CD14-positive monocyte (primary cell): ENCODE measurements around the gene MSS51. TPM values are rescaled to one million over a fixed set of nuclear protein-coding genes. Genes with fewer than 3 reads are reported as not detected.

Experiments
- DNase-seq, 3 donors: peaks; one replicate each; pipeline ENCODE4 v3.0.0-alpha.2; 2011 to 2022
- H2AFZ ChIP-seq: 2 replicates; pipeline ENCODE4 v1.6.0; 2012; ENCODE audit warnings: mild to moderate bottlenecking, low read depth, low read length, inconsistent platforms; ENCODE audit not compliant: insufficient read depth, poor library complexity, severe bottlenecking
- H3K27ac ChIP-seq, 2 donors: 1 replicate in 1 of 2; 2 replicates in 1 of 2; pipeline ENCODE4 v1.5.1; 2012 to 2013; ENCODE audit warnings: low read length in 2 of 2, control low read depth in 1 of 2, inconsistent platforms in 1 of 2, low read depth in 1 of 2, mild to moderate bottlenecking in 1 of 2
- H3K27me3 ChIP-seq, 2 donors: one replicate each; pipeline versions ENCODE4 v1.6.0 to v1.6.1; 2011 to 2013; ENCODE audit warnings: low read length in 2 of 2; ENCODE audit not compliant: control insufficient read depth in 2 of 2, insufficient read depth in 2 of 2
- H3K36me3 ChIP-seq, 2 donors: replicated peaks in 1 of 2; 1 replicate in 1 of 2; 2 replicates in 1 of 2; pipeline versions ENCODE4 v1.5.1 to v1.6.1; 2012 to 2013; ENCODE audit warnings: low read length in 2 of 2, control low read depth in 1 of 2, inconsistent platforms in 1 of 2, mild to moderate bottlenecking in 1 of 2; ENCODE audit not compliant: insufficient read depth in 2 of 2, control insufficient read depth in 1 of 2
- H3K4me1 ChIP-seq, 2 donors: 1 replicate in 1 of 2; 2 replicates in 1 of 2; pipeline versions ENCODE4 v1.5.1 to v1.6.1; 2012 to 2013; ENCODE audit warnings: low read length in 2 of 2, control low read depth in 1 of 2, inconsistent platforms in 1 of 2, mild to moderate bottlenecking in 1 of 2, moderate library complexity in 1 of 2; ENCODE audit not compliant: insufficient read depth in 2 of 2, control insufficient read depth in 1 of 2
- H3K4me2 ChIP-seq: replicated peaks from 2 replicates; pipeline ENCODE3; 2012; ENCODE audit warnings: low read length, moderate library complexity, mild to moderate bottlenecking; ENCODE audit not compliant: poor library complexity, severe bottlenecking; ENCODE audit errors: extremely low read depth
- H3K4me3 ChIP-seq, 3 experiments: fragments of 200-600 bp in 1 of 3; sonication (generic) in 1 of 3; replicated peaks in 1 of 3; 1 replicate in 2 of 3; 2 replicates in 1 of 3; pipeline ENCODE4 v1.5.1; 2011 to 2013; ENCODE audit warnings: low read length in 3 of 3, mild to moderate bottlenecking in 3 of 3, control low read depth in 2 of 3, low read depth in 2 of 3, inconsistent platforms in 1 of 3, moderate library complexity in 1 of 3
- H3K79me2 ChIP-seq: 2 replicates; pipeline ENCODE4 v1.6.0; 2012; ENCODE audit warnings: mild to moderate bottlenecking, control low read depth, inconsistent platforms, low read length, moderate library complexity; ENCODE audit not compliant: insufficient read depth
- H3K9ac ChIP-seq: 2 replicates; pipeline ENCODE4 v1.6.0; 2017; ENCODE audit warnings: low read length, mild to moderate bottlenecking; ENCODE audit not compliant: insufficient read depth, poor library complexity, severe bottlenecking
- H3K9me3 ChIP-seq, 2 donors: replicated peaks in 1 of 2; 1 replicate in 1 of 2; 2 replicates in 1 of 2; pipeline versions ENCODE4 v1.5.1 to v1.6.1; 2012 to 2013; ENCODE audit warnings: low read length in 2 of 2, control low read depth in 1 of 2; ENCODE audit not compliant: control insufficient read depth in 1 of 2, insufficient read depth in 1 of 2
- H4K20me1 ChIP-seq: 2 replicates; pipeline ENCODE4 v1.6.0; 2012; ENCODE audit warnings: mild to moderate bottlenecking, low read length, control low read depth, moderate library complexity; ENCODE audit not compliant: insufficient read depth
- H3K27ac Mint-ChIP-seq, 7 donors: one replicate each; pipeline ENCODE4 v1.8.0; 2020; ENCODE audit warnings: mild to moderate bottlenecking in 7 of 7, mixed read lengths in 7 of 7, moderate library complexity in 6 of 7, inconsistent platforms in 2 of 7
- H3K27me3 Mint-ChIP-seq, 3 donors: one replicate each; pipeline ENCODE4 v1.8.0; 2021 to 2022; ENCODE audit warnings: low read depth in 3 of 3, mild to moderate bottlenecking in 3 of 3, mixed read lengths in 3 of 3, moderate library complexity in 3 of 3, inconsistent platforms in 1 of 3
- H3K36me3 Mint-ChIP-seq, 2 donors: one replicate each; pipeline ENCODE4 v1.8.0; 2020; ENCODE audit warnings: mixed read lengths in 2 of 2, inconsistent platforms in 1 of 2, mild to moderate bottlenecking in 1 of 2
- H3K4me1 Mint-ChIP-seq: one replicate; pipeline ENCODE4 v1.8.0; 2020; ENCODE audit warnings: mild to moderate bottlenecking, mixed read lengths
- H3K4me3 Mint-ChIP-seq, 2 donors: one replicate each; pipeline ENCODE4 v1.8.0; 2020; ENCODE audit warnings: mild to moderate bottlenecking in 2 of 2, mixed read lengths in 2 of 2, moderate library complexity in 1 of 2
- H3K9me3 Mint-ChIP-seq, 7 donors: one replicate each; pipeline ENCODE4 v1.8.0; 2020 to 2022; ENCODE audit warnings: mixed read lengths in 7 of 7, mild to moderate bottlenecking in 6 of 7, moderate library complexity in 6 of 7, inconsistent platforms in 2 of 7
- WGBS: methylation state at CpG from one replicate; pipeline ENCODE4 v1.1.5; 2013; ENCODE audit warnings: missing lambda C conversion rate; ENCODE audit not compliant: insufficient coverage; 5-methylcytosine and 5-hydroxymethylcytosine counted together
- intact Hi-C, 2 donors: fragments of 100-400 bp; cut with micrococcal nuclease; formaldehyde crosslinking; loops; one replicate each; pipeline versions ENCODE4 v1.15.0 to v1.15.1; 2023
- polyA minus RNA-seq: library from RNA; depleted of rRNA, polyadenylated mRNA; stranded (reverse); fragments of >200 nt; gene quantifications from 2 replicates; pipeline ENCODE4 v1.2.3, GENCODE V29; 2012
- polyA plus RNA-seq, 3 donors: library from polyadenylated mRNA; depleted of rRNA in 1 of 3; unstranded in 2 of 3; stranded (reverse) in 1 of 3; fragments of 300-500 nt in 2 of 3; fragments of >200 nt in 1 of 3; fragmentation: Illumina TruSeq in 2 of 3; gene quantifications; 1 replicate in 2 of 3; 2 replicates in 1 of 3; pipeline ENCODE4 v1.2.3, GENCODE V29; 2012 to 2021
- total RNA-seq, 12 experiments: library from RNA in 1 of 12; stranded (reverse) in 1 of 12; fragments of 120-200 nt in 1 of 12; gene quantifications; one replicate each; pipeline ENCODE4 v1.2.4 and lab custom pipeline; 2013 to 2026; ENCODE audit warnings: mixed read lengths in 6 of 12, inconsistent platforms in 1 of 12
- TF ChIP-seq, protein P1 (sequence below): fragments of 200-600 bp; IDR thresholded peaks from one replicate; pipeline ENCODE4 v1.8.0; 2022; ENCODE audit warnings: antibody characterized with exemption, mild to moderate bottlenecking

MSS51 gene
- total RNA-seq (2013), result 2.5 TPM
- polyA plus RNA-seq, result 1 to 10 TPM in 1 of 3 donors, not detected in 2; 4.9 TPM
- 0.48 and 1.4 TPM in 2 replicates for polyA minus RNA-seq
- 0.69 to 2.8 (median 1.8) reads per million in 11 experiments for total RNA-seq (lab: John Stamatoyannopoulos, UW)

DNA sequence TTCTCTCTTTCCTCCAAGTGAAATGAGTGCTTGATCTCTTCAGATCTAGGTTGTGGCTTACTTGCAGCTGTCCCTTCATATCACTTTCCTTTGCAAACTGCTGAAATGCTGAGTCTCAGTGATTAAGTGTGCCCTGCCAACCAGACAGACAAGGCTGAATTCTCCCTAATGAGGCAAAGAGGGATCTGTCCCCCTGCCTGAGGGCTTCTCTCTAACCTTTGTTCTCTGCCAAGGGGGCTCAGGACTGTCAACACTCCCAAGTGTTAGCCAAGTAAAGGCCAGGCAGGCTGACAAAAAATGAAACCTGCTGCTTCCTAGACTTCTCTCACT, at the start of gene MSS51:
Gene MSS51, minus strand, starts transcription at position 24 of the 330 bp plus-strand sequence. CDS start 5,277 bp downstream, outside the sequence.
- Histone ChIP-seq H3K27ac (no peak within 1 kb of the TSS), H3K79me2 (no peaks in the 10 kb centered on the region), H3K36me3 (peaks cover 31 to 64% of the 10 kb centered on the region in 2 donors), H3K4me1 (no peaks in the 10 kb centered on the region), H3K4me2 (no peak within 1 kb of the TSS), H3K9ac (no peak within 1 kb of the TSS), H3K4me3 (no peak within 1 kb of the TSS), H2AFZ (no peak within 1 kb of the TSS), H3K9me3 (no peaks in the 10 kb centered on the region), H4K20me1 (no peaks in the 10 kb centered on the region), H3K27me3 (no peaks in the 10 kb centered on the region)
- TF ChIP-seq, protein P1, sequence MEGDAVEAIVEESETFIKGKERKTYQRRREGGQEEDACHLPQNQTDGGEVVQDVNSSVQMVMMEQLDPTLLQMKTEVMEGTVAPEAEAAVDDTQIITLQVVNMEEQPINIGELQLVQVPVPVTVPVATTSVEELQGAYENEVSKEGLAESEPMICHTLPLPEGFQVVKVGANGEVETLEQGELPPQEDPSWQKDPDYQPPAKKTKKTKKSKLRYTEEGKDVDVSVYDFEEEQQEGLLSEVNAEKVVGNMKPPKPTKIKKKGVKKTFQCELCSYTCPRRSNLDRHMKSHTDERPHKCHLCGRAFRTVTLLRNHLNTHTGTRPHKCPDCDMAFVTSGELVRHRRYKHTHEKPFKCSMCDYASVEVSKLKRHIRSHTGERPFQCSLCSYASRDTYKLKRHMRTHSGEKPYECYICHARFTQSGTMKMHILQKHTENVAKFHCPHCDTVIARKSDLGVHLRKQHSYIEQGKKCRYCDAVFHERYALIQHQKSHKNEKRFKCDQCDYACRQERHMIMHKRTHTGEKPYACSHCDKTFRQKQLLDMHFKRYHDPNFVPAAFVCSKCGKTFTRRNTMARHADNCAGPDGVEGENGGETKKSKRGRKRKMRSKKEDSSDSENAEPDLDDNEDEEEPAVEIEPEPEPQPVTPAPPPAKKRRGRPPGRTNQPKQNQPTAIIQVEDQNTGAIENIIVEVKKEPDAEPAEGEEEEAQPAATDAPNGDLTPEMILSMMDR, result no peak
- Mint-ChIP-seq H3K4me3 (no peak within 1 kb of the TSS), H3K27ac (no peak within 1 kb of the TSS), H3K36me3 (peaks cover 45 to 57% of the 10 kb centered on the region in 2 donors), H3K9me3 (no peaks in the 10 kb centered on the region), H3K27me3 (no peaks in the 10 kb centered on the region), H3K4me1 (no peaks in the 10 kb centered on the region)
- intact Hi-C loops, result no loop called here
- DNase-seq, result no peak

DNA sequence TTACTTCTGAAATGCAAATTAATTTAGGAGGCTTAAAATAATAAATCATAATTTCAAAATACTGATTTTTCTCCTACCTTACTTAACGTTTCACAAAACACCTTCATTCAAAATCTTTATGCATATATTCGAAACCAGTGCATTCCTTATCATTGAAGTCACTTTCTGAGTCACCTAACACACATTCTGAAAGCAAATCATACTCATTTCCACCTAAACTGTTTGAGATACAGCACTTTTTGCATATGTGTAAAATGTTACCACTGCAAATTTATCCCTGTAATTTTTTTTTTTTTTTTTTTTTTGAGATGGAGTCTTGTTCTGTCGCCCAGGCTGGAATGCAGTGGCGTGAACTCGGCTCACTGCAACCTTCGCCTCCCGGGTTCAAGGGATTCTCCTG, 46.8 kb upstream of the MSS51 start:
- H3K9me3 ChIP-seq, result no peaks in the 10 kb centered on the region
- no peak overlapping the region for H2AFZ ChIP-seq
- H3K79me2 ChIP-seq, result peaks cover 43% of the 10 kb centered on the region
- H4K20me1 ChIP-seq, result peaks cover 13% of the 10 kb centered on the region
- no peaks in the 10 kb centered on the region for H3K27me3 ChIP-seq
- intact Hi-C loops, result no loop called here
- Mint-ChIP-seq H3K4me3 (no peak overlapping the region), H3K27me3 (no peaks in the 10 kb centered on the region), H3K27ac (no peak overlapping the region), H3K9me3 (peaks cover 0 to 2% (median 0%) of the 10 kb centered on the region in 7 donors), H3K36me3 (peaks cover 41 to 62% of the 10 kb centered on the region in 2 donors), H3K4me1 (no peaks in the 10 kb centered on the region)
- H3K4me2 ChIP-seq, result no peak overlapping the region
- H3K27ac ChIP-seq, result no peak overlapping the region
- no peak for DNase-seq
- H3K9ac ChIP-seq, result no peak overlapping the region
- WGBS, result 98% methylated on average over 6 of the region's 7 CpGs
- no peak overlapping the region for H3K4me3 ChIP-seq
- peaks cover 43 to 53% of the 10 kb centered on the region in 2 donors for H3K36me3 ChIP-seq
- TF ChIP-seq, protein P1, result no peak
- H3K4me1 ChIP-seq, result no peaks in the 10 kb centered on the region
